ENCODE data around the gene SPATA20.

SPATA20 gene

DNA sequence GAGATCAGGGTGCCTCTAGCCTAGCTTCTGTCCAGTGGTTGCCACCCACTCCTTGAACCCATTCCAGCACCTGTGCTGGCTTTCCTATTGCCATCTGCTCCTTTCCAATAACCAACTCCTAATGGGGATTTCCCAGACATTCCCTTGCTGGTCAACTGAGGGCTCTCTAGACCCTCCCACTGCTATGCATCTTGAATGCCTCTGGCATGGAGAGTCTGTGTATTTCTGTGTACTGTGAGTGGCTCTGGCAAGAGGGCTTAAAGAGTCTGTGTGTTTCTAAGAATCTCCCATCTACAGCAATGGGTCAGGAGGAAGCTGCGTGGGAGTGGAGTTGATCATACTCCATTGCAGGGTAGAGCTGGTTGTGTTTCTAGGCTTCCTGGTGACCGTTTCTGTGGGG lies 25.5 kb upstream of the SPATA20 start:
- DNase-seq: no peak

DNA sequence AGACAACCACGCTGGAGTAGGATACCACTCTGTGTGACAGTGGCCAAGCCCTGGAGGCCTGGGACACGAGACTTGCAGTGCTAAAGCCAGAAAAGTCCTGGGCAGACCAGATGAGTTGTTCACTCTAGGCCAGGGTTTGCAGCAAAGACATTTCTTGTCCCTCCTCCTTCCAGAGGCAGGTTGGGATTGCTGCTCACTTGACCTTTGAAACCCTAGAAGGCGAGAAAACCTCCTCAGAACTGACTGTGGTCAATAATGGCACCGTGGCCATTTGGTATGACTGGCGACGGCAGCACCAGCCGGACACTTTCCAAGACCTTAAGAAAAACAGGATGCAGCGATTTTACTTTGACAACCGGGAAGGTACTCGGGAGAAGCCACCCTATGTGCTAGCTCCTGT lies 24.2 kb upstream of the SPATA20 start:
- no peak for DNase-seq

DNA sequence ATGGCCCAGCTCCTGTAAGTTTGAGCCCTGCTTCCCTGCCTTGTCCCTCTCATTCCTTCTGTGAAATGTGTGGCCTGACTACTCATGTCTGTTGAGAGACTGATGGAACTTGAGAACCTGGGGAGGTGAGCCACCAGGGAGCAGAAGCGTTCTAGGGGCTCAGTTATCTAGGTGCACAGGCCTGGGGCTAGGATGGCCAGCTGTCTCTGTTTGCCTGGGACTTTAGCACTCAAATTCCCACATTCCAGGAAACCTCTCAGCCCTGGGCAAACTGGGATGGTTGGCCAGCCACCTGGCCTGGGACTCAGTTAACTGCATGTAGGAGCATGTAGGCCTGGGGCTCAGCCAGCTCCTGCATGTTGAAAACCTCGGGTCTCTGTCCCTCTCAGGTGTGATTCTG lies 23.8 kb upstream of the SPATA20 start:
- no peak for DNase-seq

DNA sequence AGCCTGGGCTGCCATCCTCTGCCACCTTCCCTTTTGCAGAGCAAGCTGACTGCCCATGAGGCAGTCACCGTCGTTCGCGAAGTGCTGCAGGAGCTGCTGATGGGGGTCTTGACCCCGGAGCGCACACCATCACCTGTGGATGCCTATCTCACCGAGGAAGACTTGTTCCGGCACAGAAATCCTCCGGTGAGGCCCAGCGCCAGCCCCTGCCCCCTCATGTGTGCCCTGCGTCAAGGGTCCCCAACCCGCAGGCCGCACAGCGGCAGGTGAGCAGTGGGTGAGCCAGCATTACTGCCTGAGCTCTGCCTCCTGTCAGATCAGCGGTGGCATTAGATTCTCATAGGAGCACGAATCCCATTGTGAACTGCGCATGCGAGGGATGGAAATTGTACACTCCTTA lies 22.1 kb upstream of the SPATA20 start:
- DNase-seq: no peak

DNA sequence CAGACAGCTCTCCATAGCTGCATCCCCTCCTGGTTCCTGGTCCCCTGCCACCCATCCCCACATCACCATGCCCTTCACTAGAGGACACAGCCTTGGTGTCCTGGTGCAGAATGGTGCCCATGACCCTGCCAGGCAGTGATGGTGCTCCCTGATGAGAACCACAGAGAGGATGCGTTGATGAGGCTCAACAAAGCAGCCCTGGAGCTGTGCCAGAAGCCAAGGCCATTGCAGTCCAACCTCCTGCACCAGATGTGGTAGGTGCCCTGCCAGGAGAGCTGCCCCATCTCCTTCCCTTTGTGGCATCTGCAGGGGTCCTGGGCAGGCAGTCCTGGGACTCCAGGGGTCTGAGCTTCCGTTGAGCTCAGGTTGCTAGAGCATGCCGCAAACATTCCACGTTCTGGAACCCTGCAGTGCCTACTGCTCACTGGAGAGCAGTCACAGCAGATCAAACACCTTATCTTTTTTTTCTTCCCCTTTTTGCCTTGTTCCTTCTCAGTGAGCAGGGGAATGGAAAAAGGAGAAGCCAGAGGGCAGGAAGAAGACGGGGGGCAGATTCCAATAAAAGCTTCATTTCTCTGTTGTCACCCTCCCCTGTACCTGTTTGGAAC lies 19.7 kb upstream of the SPATA20 start:
- DNase-seq: no peak

DNA sequence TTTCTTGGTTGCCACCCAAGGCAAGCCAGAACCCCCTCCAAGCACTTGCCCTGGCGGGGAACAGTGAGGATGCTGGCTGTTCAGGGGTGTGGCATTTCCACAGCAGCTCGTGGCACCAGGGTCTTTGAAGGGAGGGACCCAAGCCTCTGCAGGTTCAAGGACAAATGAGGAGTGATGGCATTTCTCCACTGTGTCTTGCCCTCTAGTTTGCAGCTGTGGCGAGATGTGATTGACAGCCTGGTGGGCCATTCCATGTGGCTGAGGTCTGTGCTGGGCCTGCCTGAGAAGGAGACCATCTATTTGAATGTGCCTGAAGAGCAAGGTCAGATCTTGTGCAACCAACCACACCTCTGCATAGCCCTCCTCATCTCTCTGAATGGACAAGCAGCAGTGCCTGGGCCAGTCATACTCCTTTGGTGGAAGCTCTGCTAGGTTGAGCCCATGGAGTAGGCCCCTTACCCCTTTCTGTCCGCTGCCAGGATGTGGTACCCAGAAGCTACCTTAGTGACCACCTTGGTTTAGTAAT lies 19.0 kb upstream of the SPATA20 start:
- DNase-seq: no peak

DNA sequence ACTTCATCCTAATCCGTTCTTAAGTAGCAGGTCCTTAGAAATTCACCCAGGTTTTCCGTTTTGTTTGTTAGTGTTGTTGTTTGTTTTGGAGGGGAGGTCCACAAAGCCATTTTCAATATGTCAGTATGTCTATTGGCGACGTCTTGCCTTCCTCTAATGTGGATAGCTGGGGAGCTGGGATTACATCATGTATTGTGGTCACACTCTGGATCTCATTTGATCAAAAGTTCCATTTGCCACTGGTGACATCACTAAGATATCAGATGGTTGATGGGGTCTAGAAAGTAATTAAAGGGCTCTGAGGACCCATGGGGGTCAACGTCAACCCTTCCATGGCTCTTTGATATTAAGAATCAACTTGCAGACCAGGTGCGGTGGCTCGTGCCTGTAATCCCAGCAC lies 17.1 kb upstream of the SPATA20 start:
- no peak for DNase-seq

DNA sequence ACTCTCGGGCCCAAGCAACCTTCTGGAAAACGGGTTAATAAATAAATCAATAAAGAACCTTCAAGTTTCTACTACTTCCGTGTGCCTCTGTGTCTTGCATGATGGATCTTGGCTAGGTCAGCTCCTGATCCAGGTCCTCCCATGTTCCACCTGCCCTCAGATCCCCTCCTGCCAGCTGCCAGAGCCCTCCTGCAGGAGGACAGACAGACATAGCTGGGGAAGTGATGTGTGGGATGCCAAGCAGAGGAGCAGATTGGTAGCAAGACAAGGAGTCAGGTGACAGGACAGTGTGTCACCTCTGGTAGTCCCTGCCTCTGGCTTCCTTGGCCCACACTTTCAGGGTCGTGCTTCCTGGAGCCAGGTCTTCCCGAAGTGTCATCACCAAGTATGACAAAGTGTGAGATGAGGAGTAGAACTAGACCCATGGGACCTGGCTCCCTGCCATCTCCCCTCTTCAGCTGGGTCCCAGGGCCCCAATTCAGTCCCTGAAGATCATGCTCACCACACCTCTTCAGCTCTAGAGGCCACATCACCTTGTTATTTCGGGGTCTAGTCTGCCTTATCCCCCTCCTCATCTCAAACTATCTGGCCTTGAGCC lies 15.4 kb upstream of the SPATA20 start:
- DNase-seq: no peak

DNA sequence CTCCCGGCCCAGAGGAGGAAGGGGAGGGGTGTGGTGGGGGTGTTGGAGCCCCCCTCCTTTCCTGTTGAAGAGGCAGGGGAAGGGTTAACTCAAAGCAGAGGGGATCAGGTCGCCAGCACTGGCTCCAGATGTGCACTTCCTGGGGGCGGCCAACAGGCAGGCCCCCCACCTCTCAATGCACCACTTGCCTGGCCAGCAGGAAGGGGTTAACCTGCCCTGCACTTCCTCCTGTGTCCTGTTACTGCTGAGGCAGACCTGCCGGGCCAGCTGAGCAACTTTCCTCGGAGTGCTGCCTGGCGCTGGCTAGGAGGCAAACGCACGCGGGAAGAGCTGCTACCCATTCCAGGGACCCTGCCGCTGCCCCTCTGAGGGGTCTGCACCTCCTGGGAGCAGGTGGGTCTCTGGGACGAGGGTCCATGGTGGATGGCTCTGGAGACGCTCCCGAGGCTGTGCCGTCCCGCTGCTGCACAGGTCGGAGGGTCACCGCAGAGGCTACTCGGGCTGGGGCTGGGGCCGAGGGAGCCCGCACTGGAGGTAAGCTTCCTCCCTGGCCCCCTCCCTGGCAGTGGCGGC lies 14.4 kb upstream of the SPATA20 start, which contains the start of gene EPN3:
Gene EPN3, plus strand, starts transcription at position 284 of the 573 bp plus-strand sequence. CDS start 3,822 bp downstream, outside the sequence.
- no peak for DNase-seq

DNA sequence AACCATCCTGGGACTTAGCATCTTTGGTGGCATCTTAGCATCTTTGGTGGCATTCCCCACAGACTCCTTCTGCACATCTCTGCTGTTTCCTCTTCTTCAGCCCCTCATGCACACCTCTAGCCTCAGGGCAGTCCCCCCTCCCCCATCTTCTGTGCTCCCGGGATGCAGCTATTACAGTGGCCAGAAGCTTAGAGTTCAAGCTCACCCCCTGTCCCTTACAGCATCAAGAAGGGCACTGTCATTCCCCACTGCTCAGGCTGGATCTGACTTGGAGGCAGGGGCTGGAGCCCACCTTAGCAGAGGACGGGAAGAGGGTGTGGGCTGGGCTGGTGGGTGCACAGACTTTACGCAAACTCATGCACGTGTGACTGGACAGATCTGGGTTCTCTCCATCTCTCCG lies 13.8 kb upstream of the SPATA20 start:
- no peak for DNase-seq

DNA sequence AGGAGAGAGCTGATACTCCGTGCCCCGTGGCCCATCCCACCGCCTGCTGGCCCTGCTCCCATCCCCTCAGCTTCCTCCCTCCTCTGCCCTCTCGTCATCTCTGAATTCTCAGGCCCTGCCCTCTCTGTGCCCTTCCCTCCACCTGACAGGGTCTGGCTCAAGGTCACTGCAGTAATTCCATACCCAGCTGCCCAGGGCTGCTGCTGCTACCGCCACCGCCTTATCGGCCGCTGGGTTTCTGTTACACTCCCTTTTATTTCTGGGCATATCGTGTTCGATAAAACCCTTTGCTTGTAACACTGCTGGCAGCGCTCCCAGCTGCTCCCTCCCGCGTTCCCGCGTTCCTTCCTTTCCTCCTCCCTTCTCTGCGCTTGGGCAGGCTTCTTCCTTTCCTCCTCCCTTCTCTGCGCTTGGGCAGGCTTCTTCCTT lies 13.2 kb upstream of the SPATA20 start:
- no peak for DNase-seq

DNA sequence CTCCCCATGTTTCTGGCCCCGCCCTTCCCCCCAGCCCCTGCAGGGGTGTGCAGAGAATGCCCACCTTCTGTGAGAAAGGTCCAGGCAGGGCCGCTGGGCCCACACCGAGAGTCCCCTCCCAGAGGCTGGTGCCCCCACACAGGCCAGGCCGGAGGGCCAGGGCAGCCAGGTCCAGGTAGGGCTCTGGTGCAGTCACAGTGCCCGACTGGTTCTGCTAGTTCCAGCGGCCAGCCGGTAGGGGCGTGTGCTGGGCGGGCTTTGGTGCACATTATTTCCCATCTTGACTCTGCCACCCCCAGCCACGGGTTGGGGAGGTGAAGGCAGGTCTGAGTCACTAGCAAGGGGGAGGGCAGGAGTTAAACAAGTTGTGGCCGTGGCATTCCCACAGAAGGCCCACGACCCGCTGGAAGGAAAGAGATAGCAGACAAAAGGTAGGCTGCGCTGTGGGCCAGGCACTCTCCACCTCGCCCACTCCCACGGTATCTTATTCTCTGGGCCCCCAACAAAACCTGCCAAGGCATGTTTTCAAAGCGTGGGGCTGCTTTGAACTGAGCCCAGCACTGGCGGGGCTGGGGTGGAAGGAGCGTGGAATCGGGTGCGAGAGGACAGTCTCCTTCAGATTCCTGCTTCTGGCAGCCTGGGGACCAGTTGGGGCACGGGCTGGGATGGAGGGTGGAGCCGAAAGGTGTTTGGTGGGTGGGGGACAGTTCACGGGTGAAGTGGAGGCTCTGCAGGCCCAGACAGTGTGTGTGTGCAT lies 12.6 kb upstream of the SPATA20 start:
- DNase-seq: no peak

DNA sequence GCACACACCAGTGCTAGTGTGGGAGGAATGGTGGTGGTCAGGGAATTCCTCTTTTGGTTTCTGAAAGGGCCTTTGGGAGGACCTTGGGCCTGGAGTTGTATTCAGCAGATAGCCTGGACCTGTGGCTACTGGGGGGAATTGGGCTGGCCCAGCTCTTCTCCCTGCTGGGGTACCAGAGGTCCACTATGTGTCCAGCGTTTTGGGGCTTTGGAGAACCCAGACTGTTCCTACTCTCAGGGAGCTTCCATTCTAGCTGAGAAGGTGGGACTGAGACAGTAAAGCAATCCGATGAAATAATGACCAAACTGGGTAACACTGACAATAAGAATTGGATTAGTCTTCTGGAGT lies 12.0 kb upstream of the SPATA20 start:
- no peak for DNase-seq

DNA sequence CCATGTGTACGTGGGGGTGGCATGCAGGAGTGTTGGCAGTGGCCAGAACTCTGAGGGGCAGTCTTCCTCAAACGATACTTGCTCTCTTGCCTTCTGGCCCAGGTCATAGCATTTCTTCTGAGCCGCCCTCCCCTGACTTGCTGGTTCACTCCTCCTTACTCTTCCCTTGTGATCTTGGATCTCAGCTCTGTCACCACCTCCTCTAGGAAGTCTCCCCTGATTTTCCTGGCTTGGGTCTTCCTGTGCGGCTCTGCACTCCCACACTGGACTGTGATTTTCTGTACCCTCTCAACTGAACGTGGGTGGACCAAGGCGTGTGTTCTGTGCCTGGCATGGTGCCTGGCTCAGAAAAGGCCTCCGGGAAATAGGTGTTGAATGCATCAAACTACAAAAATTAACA lies 11.6 kb upstream of the SPATA20 start:
- DNase-seq: no peak

DNA sequence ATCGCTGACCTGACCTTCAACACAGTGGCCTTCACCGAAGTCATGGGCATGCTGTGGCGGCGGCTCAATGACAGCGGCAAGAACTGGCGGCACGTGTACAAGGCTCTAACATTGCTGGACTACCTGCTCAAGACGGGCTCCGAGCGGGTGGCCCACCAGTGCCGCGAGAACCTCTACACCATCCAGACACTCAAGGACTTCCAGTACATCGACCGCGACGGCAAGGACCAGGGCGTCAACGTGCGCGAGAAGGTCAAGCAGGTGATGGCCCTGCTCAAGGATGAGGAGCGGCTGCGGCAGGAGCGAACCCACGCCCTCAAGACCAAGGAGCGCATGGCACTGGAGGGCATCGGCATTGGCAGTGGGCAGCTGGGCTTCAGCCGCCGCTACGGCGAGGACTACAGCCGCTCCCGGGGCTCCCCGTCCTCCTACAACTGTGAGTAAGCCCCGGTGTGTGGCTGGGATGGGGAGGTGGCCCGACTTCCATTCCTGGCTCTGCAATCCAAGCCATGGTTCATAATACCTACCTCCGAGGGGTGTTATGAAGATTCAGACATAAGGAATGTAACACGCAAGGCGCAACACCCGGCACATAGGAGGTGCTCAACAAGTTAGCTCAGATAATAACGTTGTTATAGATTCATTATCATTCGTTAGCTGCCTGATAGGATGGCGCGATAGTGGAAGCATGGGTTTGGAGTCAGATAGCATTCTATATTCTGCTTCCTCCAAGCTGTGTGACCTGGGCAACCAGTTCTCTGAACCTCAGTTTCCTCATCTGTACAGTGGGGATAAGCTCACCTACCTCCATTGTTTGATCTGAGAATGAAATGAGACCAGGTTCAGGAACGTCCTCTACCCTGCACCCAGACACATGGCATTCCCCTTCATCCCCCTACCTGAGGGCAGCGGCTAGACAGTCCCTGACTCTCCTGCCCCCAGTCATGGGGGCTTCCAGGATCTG lies 10.0 kb upstream of the SPATA20 start:
- DNase-seq: no peak

DNA sequence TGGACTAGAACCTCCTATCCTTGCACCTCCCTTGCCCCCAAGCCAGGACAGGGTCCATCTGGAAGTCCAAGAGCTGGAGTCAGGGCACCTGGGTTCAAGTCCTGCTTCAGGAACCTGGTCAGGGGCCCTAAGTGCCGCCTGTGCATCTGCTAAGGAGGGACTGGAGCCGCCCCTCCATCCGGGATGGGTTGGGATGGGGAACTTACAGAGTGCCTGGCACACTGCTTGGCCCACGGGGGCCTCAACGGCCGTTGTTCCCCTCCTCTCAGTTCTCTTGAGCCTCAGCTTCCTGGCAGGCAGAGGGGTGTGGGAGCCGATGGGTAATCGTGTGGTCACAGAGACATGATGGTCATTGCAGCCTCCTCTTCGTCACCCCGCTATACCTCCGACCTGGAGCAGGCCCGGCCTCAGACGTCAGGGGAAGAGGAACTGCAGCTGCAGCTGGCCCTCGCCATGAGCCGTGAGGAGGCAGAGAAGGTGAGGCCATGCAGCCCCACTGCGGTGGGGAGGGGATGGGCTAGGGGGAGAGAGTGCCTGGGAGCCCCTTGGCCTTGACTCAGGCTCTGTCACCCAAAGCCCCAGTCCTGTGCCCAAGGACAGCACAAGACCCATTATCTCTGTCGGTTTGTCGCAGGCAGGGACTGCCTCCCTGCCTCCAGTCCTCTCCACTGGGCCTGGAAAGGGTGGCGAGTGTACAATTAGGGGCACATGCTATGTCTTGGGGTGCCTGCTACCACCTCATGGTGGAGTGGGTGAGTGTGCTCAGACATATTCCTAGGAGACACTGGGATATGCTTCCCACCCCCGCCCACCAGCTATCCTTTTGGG lies 9.0 kb upstream of the SPATA20 start:
- no peak for DNase-seq

DNA sequence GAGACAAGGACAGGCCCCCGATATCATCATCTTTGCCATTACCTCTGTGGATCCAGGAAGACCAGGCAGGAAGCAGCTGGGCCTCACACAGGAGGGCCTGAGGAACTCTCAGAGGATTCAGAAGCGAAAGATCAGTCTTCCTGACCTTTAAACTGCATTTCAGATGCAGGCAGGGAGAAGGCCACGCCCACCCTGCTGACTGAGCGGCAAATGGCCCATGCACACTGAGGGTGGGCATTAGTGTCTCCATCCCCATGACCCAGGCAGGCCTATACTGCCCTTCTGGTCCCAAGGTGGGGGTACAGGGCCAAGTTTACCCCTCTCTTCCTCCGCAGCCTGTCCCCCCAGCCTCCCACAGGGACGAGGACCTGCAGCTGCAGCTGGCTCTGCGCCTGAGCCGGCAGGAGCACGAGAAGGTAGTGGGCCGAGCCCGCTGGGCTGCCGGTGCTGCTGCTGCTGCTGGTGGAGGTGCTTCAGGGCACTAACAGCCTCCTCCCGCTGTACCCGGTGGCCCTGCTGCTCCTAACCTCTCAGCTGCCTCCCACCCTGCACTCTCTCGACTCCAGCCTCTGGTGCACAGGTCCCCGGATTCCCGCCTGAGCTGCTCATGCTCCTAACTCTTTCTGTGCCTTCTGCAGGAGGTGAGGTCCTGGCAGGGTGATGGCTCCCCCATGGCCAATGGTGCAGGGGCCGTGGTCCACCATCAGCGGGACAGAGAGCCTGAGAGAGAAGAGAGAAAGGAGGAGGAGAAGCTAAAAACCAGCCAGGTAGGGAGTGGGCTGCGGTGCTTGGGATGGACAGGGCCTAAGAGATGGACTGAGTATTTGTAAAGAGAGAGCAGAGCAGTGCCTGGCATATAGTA lies 8.2 kb upstream of the SPATA20 start:
- DNase-seq: no peak

DNA sequence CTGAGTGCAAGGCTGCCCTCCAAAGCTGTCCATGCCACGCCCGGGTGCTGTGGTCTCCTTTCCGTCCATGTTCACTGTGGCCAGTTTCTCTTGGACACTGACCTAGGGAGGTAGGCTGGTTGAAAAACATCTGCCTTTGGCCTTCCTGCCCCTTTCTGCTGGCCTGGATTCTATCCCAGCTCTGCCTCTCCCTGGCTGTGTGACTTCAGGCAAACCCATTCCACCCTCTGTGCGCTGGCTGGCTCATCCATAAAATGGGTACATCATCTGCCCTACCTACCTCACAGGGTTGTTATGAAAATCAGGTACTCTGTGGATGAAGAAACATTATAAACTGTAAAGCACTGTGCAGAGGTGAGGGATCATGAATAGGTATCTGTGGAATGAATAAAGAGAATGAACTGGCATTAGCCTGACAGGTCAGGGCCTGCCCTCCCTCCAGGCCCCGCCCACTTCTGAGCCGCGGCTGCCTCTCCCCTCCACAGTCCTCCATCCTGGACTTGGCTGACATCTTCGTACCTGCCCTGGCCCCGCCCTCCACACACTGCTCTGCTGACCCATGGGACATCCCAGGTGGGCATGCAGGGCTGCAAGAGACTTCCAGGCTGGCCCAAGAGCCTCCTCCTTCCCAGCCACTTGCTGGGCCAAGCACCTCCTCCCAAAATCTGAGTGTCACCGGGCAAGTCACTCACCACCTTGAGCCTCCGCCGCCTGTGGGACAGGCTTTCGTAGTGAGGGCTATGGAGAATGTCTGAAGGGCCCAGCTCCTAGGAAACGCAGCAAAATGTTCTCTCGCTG lies 7.0 kb upstream of the SPATA20 start:
- no peak for DNase-seq

DNA sequence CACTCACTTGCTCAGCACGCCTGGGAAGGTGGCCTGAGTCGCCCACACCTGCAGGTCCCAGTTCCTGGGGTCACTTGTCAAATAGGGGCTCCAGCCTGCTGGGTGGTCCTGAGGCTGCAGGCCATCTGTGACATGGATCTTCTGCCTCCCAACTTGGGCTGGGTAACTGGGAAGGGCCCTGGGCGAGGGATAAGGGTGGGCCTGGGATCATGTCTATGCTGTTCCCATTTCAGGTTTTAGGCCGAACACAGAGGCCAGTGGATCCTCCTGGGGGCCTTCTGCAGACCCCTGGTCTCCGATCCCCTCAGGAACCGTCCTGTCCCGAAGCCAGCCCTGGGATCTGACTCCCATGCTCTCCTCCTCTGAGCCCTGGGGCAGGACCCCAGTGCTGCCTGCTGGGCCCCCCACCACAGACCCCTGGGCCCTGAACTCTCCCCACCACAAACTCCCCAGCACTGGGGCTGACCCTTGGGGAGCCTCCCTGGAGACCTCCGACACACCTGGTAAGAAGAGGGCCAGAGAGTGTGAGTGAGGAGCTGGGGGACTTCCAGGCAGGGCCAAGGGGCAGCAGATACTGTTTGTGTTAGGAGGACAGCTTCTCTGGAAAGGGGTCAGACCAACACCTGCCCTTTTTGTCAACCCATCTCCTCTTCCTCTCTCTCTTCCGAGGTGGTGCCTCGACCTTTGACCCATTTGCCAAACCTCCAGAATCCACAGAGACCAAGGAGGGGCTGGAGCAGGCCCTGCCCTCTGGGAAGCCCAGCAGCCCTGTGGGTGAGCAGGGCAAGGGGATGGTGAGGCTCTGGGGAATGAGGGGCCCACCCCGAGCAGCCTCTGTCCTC lies 6.2 kb upstream of the SPATA20 start:
- DNase-seq: no peak
